Uterus (tissue), 4 donors: Measurements from ENCODE around the gene GRPEL2. TPM values are rescaled to one million over a fixed set of nuclear protein-coding genes. Genes with fewer than 3 reads are reported as not detected.

Experiments
- DNase-seq, 2 donors: peaks; one replicate each; pipeline ENCODE4 v3.0.0-alpha.2; 2019 to 2020
- H3K27ac ChIP-seq, 2 donors: fragments of 200-600 bp; sonication (generic); 1 replicate in 1 of 2; 2 replicates in 1 of 2; pipeline ENCODE4 v1.5.1; 2016 to 2018
- H3K27me3 ChIP-seq, 2 donors: fragments of 200-600 bp; sonication (generic); one replicate each; pipeline ENCODE4 v1.5.1; 2018 to 2019; ENCODE audit warnings: control low read depth in 1 of 2
- H3K36me3 ChIP-seq, 2 donors: fragments of 200-600 bp; sonication (generic); one replicate each; pipeline ENCODE4 v1.5.1; 2019; ENCODE audit warnings: control low read depth in 1 of 2
- H3K4me1 ChIP-seq, 2 donors: fragments of 200-600 bp; sonication (generic); one replicate each; pipeline ENCODE4 v1.5.1; 2018 to 2019; ENCODE audit warnings: control low read depth in 1 of 2
- H3K4me3 ChIP-seq, 2 donors: fragments of 200-600 bp; sonication (generic); 1 replicate in 1 of 2; 2 replicates in 1 of 2; pipeline ENCODE4 v1.5.1; 2018 to 2019; ENCODE audit warnings: mild to moderate bottlenecking in 1 of 2
- H3K9me3 ChIP-seq, 2 donors: fragments of 200-600 bp; sonication (generic); one replicate each; pipeline ENCODE4 v1.5.1; 2019; ENCODE audit warnings: control low read depth in 1 of 2
- CTCF ChIP-seq, 4 experiments: fragments of 200-600 bp in 2 of 4; fragments of 450-650 bp in 2 of 4; sonication (generic) in 2 of 4; IDR thresholded peaks; one replicate each; pipeline ENCODE4 v1.5.1; 2016 to 2019; ENCODE audit warnings: antibody characterized with exemption in 4 of 4, mild to moderate bottlenecking in 2 of 4, moderate library complexity in 1 of 4
- POLR2A ChIP-seq, 2 donors: fragments of 450-650 bp; IDR thresholded peaks; one replicate each; pipeline ENCODE4 v1.6.1; 2016; ENCODE audit warnings: antibody characterized with exemption in 2 of 2, mild to moderate bottlenecking in 1 of 2, moderate library complexity in 1 of 2
- intact Hi-C: fragments of 100-400 bp; cut with DNase I; formaldehyde crosslinking; loops from one replicate; pipeline ENCODE4 v1.15.1; 2023; ENCODE audit warnings: low total_unique reads
- total RNA-seq, 4 donors: library from RNA; depleted of rRNA in 3 of 4; stranded (reverse); fragments of >200 nt in 3 of 4; gene quantifications; one replicate each; pipeline versions ENCODE4 v1.1.0 to v1.2.4, GENCODE V29; 2014 to 2023
- donor health status: DM: yes; HTN: yes; CAD: no.

GRPEL2 gene
- total RNA-seq, 4 donors from 2014 or later = 13.5 to 27.0 (median 22.6) TPM

GRCh38 chr5:149401051-149401450 is 55.8 kb downstream of the GRPEL2 start:
- Histone ChIP-seq H3K36me3 (no peaks in the 10 kb centered on the region), H3K27ac (peak overlapping the region in 1 of 2 donors; percentile 75), H3K4me3 (no peak overlapping the region), H3K27me3 (no peaks in the 10 kb centered on the region), H3K9me3 (no peaks in the 10 kb centered on the region), H3K4me1 (peaks cover 13 to 20% of the 10 kb centered on the region in 2 donors)
- DNase-seq = no peak
- TF ChIP-seq CTCF (IDR thresholded peaks at IDR 0.05) = no peak
- no peak for TF ChIP-seq POLR2A (IDR thresholded peaks at IDR 0.05)
- intact Hi-C loops = no loop called here

- Histone ChIP-seq H3K4me3 (no peak overlapping the region), H3K4me1 (peaks cover 13 to 20% of the 10 kb centered on the region in 2 donors), H3K27me3 (no peaks in the 10 kb centered on the region), H3K36me3 (no peaks in the 10 kb centered on the region), H3K27ac (peak overlapping the region in 1 of 2 donors; percentile 29), H3K9me3 (no peaks in the 10 kb centered on the region)
- DNase-seq = no peak
- TF ChIP-seq CTCF (IDR thresholded peaks at IDR 0.05) (no peak), POLR2A (IDR thresholded peaks at IDR 0.05) (no peak)
- intact Hi-C loops = no loop called here
Measured at GRCh38 chr5:149402291-149402690, 57.0 kb downstream of the GRPEL2 start.

Other genes starting within 250 kb of the GRPEL2 start
- gene ABLIM3, start 204.0 kb upstream of the GRPEL2 start, total RNA-seq = 10 to 100 TPM in 2 of 4 donors, 1 to 10 TPM in 2; 2.6 to 49.5 (median 6.9) TPM
- 10 to 100 TPM in 3 of 4 donors, 1 to 10 TPM in 1; 5.3 to 26.9 (median 24.6) TPM for gene AFAP1L1, start 73.6 kb upstream of the GRPEL2 start, total RNA-seq
- gene PCYOX1L, start 12.5 kb downstream of the GRPEL2 start, total RNA-seq = 1 to 10 TPM in 3 of 4 donors, under 1 TPM in 1; 0.59 to 8.6 (median 5.9) TPM
- 1 to 10 TPM in 2 of 4 donors, not detected in 2; 1.6 to 2.3 TPM for gene IL17B, start 33.8 kb downstream of the GRPEL2 start, total RNA-seq
- gene CSNK1A1, start 205.9 kb downstream of the GRPEL2 start, total RNA-seq = 100 to 1,000 TPM; 101 to 326 (median 205) TPM
- gene ARHGEF37, start 236.0 kb downstream of the GRPEL2 start, total RNA-seq = 10 to 100 TPM in 1 of 4 donors, 1 to 10 TPM in 3; 4.6 to 10.4 (median 7.9) TPM